Left ventricle myocardium inferior (tissue), 1 donor: ENCODE measurements around the gene DDX59. TPM values are rescaled to one million over a fixed set of nuclear protein-coding genes. Genes with fewer than 3 reads are reported as not detected.

ENCODE experiments used
- DNase-seq: peaks from one replicate; pipeline ENCODE4 v3.0.0-alpha.2; 2020
- H3K27ac ChIP-seq: fragments of 200-600 bp; replicated peaks from 2 replicates; pipeline ENCODE4 v1.8.0; 2021
- H3K27me3 ChIP-seq: fragments of 200-600 bp; 2 replicates; pipeline ENCODE4 v1.8.0; 2021; ENCODE audit warnings: low read depth
- H3K36me3 ChIP-seq: fragments of 200-600 bp; 2 replicates; pipeline ENCODE4 v1.8.0; 2021
- H3K4me1 ChIP-seq: fragments of 200-600 bp; 2 replicates; pipeline ENCODE4 v1.8.0; 2021
- H3K4me3 ChIP-seq: fragments of 200-600 bp; 2 replicates; pipeline ENCODE4 v1.8.0; 2021; ENCODE audit warnings: mild to moderate bottlenecking, moderate library complexity
- H3K9me3 ChIP-seq: fragments of 200-600 bp; replicated peaks from 2 replicates; pipeline ENCODE4 v1.8.0; 2021
- intact Hi-C: fragments of 100-400 bp; cut with micrococcal nuclease; formaldehyde crosslinking; loops from one replicate; pipeline ENCODE4 v1.11.0; 2022
- total RNA-seq: library from RNA; stranded (reverse); fragmentation: NEBNext Ultra II Directional; extraction: Animal tissue kit (Norgen Biotek cat#: 25700); gene quantifications from one replicate; pipeline ENCODE4 v1.2.1, GENCODE V29; 2021
- TF ChIP-seq, protein P1 (sequence below): fragments of 200-600 bp; IDR thresholded peaks from 2 replicates; pipeline ENCODE4 v1.8.0; 2021; ENCODE audit warnings: antibody characterized with exemption, mild to moderate bottlenecking, borderline replicate concordance
- donor health status: DM: no; HTN: yes; CAD: no; lungs with severe emphysema.

DDX59 gene
- total RNA-seq, 1 donor from 2014 or later: 11.9 TPM

DNA sequence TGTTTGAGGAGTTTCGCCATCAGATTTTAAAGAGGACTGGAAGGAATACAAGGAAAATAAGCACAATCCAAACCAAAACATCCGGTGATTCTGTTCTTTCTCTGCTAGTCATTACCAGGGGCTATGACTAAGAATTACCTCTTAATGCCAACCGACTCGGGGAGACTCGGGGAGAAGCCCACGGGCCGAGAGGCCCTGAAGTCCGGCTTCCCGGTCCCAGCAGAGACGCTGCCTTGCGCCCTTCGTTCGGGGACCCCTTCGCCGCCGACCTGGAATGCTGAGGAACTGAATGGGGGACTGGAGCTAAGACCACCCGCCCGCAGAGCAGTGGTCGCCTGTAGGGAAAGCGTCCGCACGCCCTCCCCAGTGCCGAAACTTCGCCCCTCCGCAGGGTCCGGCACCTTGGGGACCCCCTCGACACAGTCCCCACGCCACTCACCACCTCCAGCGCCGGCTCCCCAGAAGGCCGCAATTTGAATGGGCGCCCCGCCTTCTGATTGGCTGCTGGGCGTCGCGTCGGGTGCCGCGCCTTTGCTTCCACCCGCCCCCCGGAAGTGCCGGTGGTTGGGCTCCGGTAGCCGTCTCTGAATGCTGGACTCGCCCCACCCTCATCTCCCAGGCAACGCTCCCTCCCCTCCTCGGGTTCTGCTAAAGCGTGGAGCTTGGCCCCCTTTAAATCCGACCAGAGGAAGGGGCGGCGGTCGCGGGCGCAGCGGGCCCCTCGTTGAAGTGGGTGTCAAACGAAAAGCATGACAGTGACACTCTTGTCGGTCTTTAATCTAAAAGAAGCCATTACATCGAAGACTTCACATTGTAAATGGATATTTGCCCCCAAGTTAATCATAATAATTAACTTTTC, 49.2 kb downstream of the DDX59 start, which contains the start of gene KIF14:
TSS of gene KIF14 (minus strand) at position 479 of the 859 bp plus-strand sequence. CDS start 2,028 bp downstream, outside the sequence.
- Histone ChIP-seq H3K36me3 (no peaks in the 10 kb centered on the region), H3K4me3 (peak within 1 kb of the TSS; percentile 71), H3K9me3 (no peaks in the 10 kb centered on the region), H3K4me1 (peaks cover 22% of the 10 kb centered on the region), H3K27ac (peak within 1 kb of the TSS; percentile 29), H3K27me3 (no peaks in the 10 kb centered on the region)
- peak; percentile 93 for DNase-seq
- intact Hi-C loops: loop anchor here (5.0 to 10.0 kb wide), 2 partner anchors 182 to 214 kb away; no protein-coding TSS in a partner anchor
- TF ChIP-seq, protein P1, sequence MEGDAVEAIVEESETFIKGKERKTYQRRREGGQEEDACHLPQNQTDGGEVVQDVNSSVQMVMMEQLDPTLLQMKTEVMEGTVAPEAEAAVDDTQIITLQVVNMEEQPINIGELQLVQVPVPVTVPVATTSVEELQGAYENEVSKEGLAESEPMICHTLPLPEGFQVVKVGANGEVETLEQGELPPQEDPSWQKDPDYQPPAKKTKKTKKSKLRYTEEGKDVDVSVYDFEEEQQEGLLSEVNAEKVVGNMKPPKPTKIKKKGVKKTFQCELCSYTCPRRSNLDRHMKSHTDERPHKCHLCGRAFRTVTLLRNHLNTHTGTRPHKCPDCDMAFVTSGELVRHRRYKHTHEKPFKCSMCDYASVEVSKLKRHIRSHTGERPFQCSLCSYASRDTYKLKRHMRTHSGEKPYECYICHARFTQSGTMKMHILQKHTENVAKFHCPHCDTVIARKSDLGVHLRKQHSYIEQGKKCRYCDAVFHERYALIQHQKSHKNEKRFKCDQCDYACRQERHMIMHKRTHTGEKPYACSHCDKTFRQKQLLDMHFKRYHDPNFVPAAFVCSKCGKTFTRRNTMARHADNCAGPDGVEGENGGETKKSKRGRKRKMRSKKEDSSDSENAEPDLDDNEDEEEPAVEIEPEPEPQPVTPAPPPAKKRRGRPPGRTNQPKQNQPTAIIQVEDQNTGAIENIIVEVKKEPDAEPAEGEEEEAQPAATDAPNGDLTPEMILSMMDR: no peak

DNA sequence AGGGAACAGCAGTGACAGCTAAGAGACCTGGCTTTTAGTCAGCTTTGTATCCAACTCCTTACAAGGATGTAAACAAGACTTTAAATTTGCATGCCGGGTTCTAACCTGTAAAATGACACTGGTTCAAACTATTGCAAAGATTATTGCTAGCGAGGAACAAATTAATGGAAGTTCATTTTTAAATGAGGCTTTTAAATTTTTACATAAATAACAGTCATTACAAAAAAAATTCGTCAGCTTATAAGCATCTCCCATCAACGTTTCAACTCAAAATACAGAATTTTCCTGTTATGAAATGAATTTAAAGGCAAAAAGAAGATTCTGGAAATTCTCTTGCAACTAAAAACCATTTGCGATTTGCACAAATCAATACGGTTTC, 49.8 kb downstream of the DDX59 start:
- H3K4me1 ChIP-seq: peaks cover 19% of the 10 kb centered on the region
- peak overlapping the region; percentile 71 for H3K4me3 ChIP-seq
- H3K27ac ChIP-seq: no peak overlapping the region
- intact Hi-C loops: loop anchor here (5.0 to 10.0 kb wide), 2 partner anchors 182 to 215 kb away; no protein-coding TSS in a partner anchor
- H3K36me3 ChIP-seq: no peaks in the 10 kb centered on the region
- DNase-seq: no peak
- no peaks in the 10 kb centered on the region for H3K27me3 ChIP-seq
- TF ChIP-seq, protein P1: no peak
- no peaks in the 10 kb centered on the region for H3K9me3 ChIP-seq

DNA sequence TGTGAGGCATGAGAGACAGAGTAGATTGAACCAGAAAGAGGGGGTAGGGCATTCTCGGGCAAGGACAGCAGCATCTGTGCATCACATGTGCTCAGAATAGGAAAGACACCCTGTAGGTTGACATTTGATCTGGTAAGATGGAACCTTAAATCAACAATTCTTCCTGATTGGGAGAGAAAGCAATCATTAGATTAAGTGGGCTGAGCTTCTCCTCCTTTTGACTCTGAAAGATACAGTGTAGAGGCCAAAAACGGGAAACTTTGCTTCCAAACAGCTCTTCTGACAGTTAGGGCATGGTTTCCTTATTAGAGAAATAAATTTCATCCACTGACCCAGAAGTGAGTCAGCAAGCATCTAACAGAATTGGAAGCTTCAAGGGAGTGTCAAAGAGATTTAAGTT, 58.9 kb downstream of the DDX59 start:
- no peak for DNase-seq
- H3K9me3 ChIP-seq: no peaks in the 10 kb centered on the region
- H3K27me3 ChIP-seq: no peaks in the 10 kb centered on the region
- H3K36me3 ChIP-seq: no peaks in the 10 kb centered on the region
- no peak overlapping the region for H3K27ac ChIP-seq
- H3K4me1 ChIP-seq: no peaks in the 10 kb centered on the region
- H3K4me3 ChIP-seq: no peak overlapping the region
- TF ChIP-seq, protein P1: no peak
- intact Hi-C loops: no loop called here

DNA sequence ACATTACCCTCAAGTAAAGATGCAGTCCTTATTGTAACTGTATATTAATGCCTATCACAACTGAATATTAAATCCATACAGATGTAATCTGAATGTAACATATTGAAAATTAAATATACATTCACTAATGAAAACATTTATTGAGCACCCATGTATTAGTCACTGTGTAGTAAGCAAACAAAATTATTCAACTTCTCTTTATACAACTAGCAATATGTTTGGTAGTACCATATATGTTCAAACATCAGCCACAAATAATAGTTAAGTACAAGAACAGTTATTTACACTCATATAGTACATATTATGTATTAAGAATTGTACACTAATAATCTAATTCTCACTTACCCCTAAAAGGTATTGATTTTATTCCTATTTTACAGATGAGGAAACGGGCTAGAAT, 67.1 kb downstream of the DDX59 start:
- DNase-seq: no peak
- H3K36me3 ChIP-seq: no peaks in the 10 kb centered on the region

More for the DNA sequence above, 67.1 kb downstream of the DDX59 start:
- Histone ChIP-seq H3K4me1 (no peaks in the 10 kb centered on the region), H3K9me3 (no peaks in the 10 kb centered on the region), H3K27ac (no peak overlapping the region), H3K27me3 (no peaks in the 10 kb centered on the region), H3K4me3 (no peak overlapping the region)
- intact Hi-C loops: no loop called here
- TF ChIP-seq, protein P1: no peak

Other genes with a start within 250 kb of the DDX59 start
- gene KIF14, start 49.2 kb downstream of the DDX59 start, total RNA-seq: 0.08 TPM
- gene CAMSAP2, start 69.0 kb upstream of the DDX59 start, total RNA-seq: 34.1 TPM
- gene GPR25, start 203.1 kb upstream of the DDX59 start, total RNA-seq: not detected
- 0.05 TPM for gene INAVA, start 225.0 kb upstream of the DDX59 start, total RNA-seq